Measurements from ENCODE around the gene LTBP2. TPM values are rescaled to one million over a fixed set of nuclear protein-coding genes. Genes with fewer than 3 reads are reported as not detected.

LTBP2 gene
- total RNA-seq, 3 donors from 2014 or later, result 1.7 to 10.2 (median 3.0) TPM

- TF ChIP-seq, protein P1, sequence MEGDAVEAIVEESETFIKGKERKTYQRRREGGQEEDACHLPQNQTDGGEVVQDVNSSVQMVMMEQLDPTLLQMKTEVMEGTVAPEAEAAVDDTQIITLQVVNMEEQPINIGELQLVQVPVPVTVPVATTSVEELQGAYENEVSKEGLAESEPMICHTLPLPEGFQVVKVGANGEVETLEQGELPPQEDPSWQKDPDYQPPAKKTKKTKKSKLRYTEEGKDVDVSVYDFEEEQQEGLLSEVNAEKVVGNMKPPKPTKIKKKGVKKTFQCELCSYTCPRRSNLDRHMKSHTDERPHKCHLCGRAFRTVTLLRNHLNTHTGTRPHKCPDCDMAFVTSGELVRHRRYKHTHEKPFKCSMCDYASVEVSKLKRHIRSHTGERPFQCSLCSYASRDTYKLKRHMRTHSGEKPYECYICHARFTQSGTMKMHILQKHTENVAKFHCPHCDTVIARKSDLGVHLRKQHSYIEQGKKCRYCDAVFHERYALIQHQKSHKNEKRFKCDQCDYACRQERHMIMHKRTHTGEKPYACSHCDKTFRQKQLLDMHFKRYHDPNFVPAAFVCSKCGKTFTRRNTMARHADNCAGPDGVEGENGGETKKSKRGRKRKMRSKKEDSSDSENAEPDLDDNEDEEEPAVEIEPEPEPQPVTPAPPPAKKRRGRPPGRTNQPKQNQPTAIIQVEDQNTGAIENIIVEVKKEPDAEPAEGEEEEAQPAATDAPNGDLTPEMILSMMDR (IDR thresholded peaks at IDR 0.05), result no peak
- Histone ChIP-seq H3K36me3 (ENCODE audit: low read depth) (no peaks in the 10 kb centered on the region), H3K9me3 (no peaks in the 10 kb centered on the region), H3K4me1 (ENCODE audit: low read depth) (no peaks in the 10 kb centered on the region), H3K4me3 (no peak overlapping the region)
- intact Hi-C loops (cut with DNase I, micrococcal nuclease), result no loop called here
- no peak for ATAC-seq
- DNase-seq, result peak in 1 of 3 donors; percentile 16
These were observed 108.1 kb downstream of the LTBP2 start for GRCh38 chr14:74503938-74504335.

DNA sequence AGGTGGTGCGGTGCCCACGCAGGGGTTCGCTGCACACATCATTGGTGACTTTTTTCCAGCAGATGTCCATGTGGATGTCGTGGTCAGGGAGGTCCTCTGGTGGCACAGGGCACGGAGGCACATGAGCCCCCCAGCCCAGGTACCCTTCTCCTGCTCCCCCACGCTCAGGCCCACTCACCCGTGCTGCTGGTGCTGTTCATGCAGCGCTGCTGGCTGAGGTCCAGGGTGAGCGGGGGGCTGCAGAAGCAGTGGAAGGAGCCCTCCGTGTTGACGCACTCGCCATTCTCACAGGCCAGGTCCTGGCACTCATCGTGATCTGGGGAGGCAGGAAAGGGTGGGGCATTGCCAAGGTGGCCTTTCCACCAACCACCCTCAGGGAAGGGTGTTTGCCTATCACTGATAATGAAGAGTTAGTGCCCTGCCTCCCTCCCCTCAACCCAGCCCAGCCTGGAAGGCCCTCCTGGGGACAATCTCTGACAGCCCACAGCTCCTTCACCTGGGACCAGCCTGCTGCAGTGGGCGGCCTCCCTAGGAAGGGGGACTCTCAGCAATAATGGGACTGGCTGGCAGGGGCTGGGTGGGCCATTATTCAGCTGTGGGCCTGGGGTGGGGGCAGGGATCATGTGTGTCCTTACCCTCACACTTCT is 108.6 kb downstream of the LTBP2 start:
- Histone ChIP-seq H3K4me1 (ENCODE audit: low read depth) (no peaks in the 10 kb centered on the region), H3K4me3 (no peak overlapping the region), H3K9me3 (no peaks in the 10 kb centered on the region), H3K36me3 (ENCODE audit: low read depth) (no peaks in the 10 kb centered on the region)
- DNase-seq (peak in 1 of 3 donors; percentile 22), ATAC-seq (no peak)
- intact Hi-C loops (cut with DNase I, micrococcal nuclease), result no loop called here
- TF ChIP-seq, protein P1 (IDR thresholded peaks at IDR 0.05), result no peak

DNA sequence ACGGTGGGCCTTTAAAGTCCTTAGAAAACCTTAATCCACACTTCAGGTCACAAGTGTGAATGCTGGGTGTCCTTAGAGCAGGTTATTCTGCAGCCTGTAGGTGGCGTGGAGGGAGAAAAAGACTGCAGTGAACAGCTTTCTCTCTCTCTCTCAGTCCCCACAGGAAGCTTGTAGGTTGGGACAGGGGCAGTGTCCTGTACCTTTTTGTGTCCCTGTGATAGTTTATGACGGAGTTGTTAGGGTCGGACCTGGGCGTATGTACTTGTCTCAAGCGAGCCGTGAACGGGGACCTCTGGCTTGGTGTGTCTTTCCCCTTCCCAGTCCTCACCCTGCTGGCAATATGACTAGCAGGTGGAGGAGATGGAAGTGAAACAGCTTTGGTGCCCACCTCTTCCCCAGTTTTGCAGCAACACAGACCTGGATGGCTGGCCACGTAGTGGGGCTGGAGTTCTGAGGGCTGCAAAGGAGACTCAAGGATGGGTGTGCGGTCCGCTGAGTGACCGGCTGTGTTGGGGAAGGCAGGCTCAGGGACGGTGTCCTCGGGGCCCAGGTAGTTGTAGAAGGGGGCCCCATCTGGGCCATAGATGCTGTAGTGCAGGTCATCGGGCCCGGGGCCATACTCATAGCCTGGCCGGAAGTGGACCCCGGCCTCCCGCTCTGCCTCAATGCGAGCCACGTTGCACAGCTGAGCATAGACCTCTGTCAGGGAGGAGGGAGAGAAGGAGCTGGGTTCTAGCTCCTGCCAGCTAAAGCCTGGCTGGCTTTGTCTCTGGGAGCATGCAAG is 109.6 kb downstream of the LTBP2 start:
- intact Hi-C loops (cut with DNase I, micrococcal nuclease), result no loop called here
- Histone ChIP-seq H3K9me3 (no peaks in the 10 kb centered on the region), H3K36me3 (ENCODE audit: low read depth) (no peaks in the 10 kb centered on the region)

GRCh38 chr14:74501691-74502090 is 110.3 kb downstream of the LTBP2 start:
- TF ChIP-seq, protein P1 (IDR thresholded peaks at IDR 0.05), result no peak
- DNase-seq (no peak), ATAC-seq (no peak)
- Histone ChIP-seq H3K4me3 (no peak overlapping the region), H3K36me3 (ENCODE audit: low read depth) (no peaks in the 10 kb centered on the region), H3K4me1 (ENCODE audit: low read depth) (no peaks in the 10 kb centered on the region), H3K9me3 (no peaks in the 10 kb centered on the region)
- intact Hi-C loops (cut with DNase I, micrococcal nuclease), result no loop called here

More for the DNA sequence above, 109.6 kb downstream of the LTBP2 start:
- DNase-seq, result peak in 2 of 3 donors; percentile 17 to 39
- Histone ChIP-seq H3K4me1 (ENCODE audit: low read depth) (no peaks in the 10 kb centered on the region), H3K4me3 (no peak overlapping the region)
- TF ChIP-seq, protein P1 (IDR thresholded peaks at IDR 0.05), result no peak
- ATAC-seq, result peak; percentile 57

GRCh38 chr14:74501135-74501614 is 110.9 kb downstream of the LTBP2 start:
- peak; percentile 29 for ATAC-seq
- peak in 2 of 3 donors; percentile 44 to 46 for DNase-seq
- TF ChIP-seq, protein P1 (IDR thresholded peaks at IDR 0.05), result no peak
- Histone ChIP-seq H3K4me1 (ENCODE audit: low read depth) (no peaks in the 10 kb centered on the region), H3K9me3 (no peaks in the 10 kb centered on the region), H3K36me3 (ENCODE audit: low read depth) (no peaks in the 10 kb centered on the region), H3K4me3 (no peak overlapping the region)
- intact Hi-C loops (cut with DNase I, micrococcal nuclease), result no loop called here

Data from mucosa of descending colon (tissue), 3 donors.